PC-3 (cell line): Measurements from ENCODE around the gene SERPINF2. TPM values are rescaled to one million over a fixed set of nuclear protein-coding genes. Genes with fewer than 3 reads are reported as not detected.

ENCODE experiments used
- ATAC-seq: fragments of 200-7000 bp; cut with Tn5 transposase; 2 replicates; pipeline ENCODE4 v1.9.1; 2020; ENCODE audit warnings: mild to moderate bottlenecking, moderate library complexity
- BruUV-seq: library from RNA; stranded (reverse); fragments of 400-500 nt; replicated peaks from 2 replicates; lab custom pipeline; 2021; lab: Mats Ljungman, UMichigan
- CTCF ChIA-PET: fragments of 300-600 bp; sonication (Branson Sonifier 250); formaldehyde crosslinking; loops from one replicate; lab custom pipeline; 2022; ENCODE audit warnings: antibody characterized with exemption; lab: Charles Lee
- POLR2A ChIA-PET: fragments of 300-600 bp; sonication (Branson Sonifier 250); formaldehyde crosslinking; loops from one replicate; lab custom pipeline; 2022; ENCODE audit warnings: antibody characterized with exemption; ENCODE audit not compliant: unreplicated experiment; lab: Charles Lee
- DNase-seq: peaks from one replicate; pipeline ENCODE4 v3.0.0-alpha.2; 2015
- H2AFZ ChIP-seq: fragments of 300-600 bp; sonication (generic); 2 replicates; pipeline ENCODE4 v1.6.0; 2016; ENCODE audit warnings: antibody characterized with exemption, low read length
- H3F3A ChIP-seq: fragments of 300-600 bp; sonication (generic); one replicate; pipeline ENCODE4 v1.6.0; 2017; ENCODE audit warnings: antibody characterized with exemption, low read length, control low read depth, mild to moderate bottlenecking; ENCODE audit not compliant: unreplicated experiment
- H3K27ac ChIP-seq: fragments of 300-600 bp; sonication (generic); 2 replicates; pipeline ENCODE4 v1.5.1; 2016; ENCODE audit warnings: mild to moderate bottlenecking, low read length
- H3K27me3 ChIP-seq: fragments of 300-600 bp; sonication (generic); 2 replicates; pipeline ENCODE4 v1.6.1; 2016; ENCODE audit warnings: low read length, mixed read lengths
- H3K36me3 ChIP-seq: fragments of 300-600 bp; sonication (generic); 2 replicates; pipeline ENCODE4 v1.6.1; 2016; ENCODE audit warnings: low read depth, mixed run types, low read length, mixed read lengths
- H3K4me1 ChIP-seq: fragments of 300-600 bp; sonication (generic); 2 replicates; pipeline ENCODE4 v1.5.1; 2016; ENCODE audit warnings: low read length; ENCODE audit not compliant: insufficient read depth
- H3K4me2 ChIP-seq: fragments of 300-600 bp; sonication (generic); 2 replicates; pipeline ENCODE4 v1.6.0; 2016; ENCODE audit warnings: low read length
- H3K4me3 ChIP-seq: fragments of 300-600 bp; sonication (generic); 2 replicates; pipeline ENCODE4 v1.5.1; 2016; ENCODE audit warnings: mild to moderate bottlenecking, low read length, mixed read lengths
- H3K79me2 ChIP-seq: fragments of 300-600 bp; sonication (generic); 2 replicates; pipeline ENCODE4 v1.6.1; 2017; ENCODE audit warnings: low read length, mixed read lengths
- H3K9ac ChIP-seq: fragments of 300-600 bp; sonication (generic); 2 replicates; pipeline ENCODE4 v1.6.0; 2016; ENCODE audit warnings: mild to moderate bottlenecking, low read length
- H3K9me2 ChIP-seq: fragments of 300-600 bp; sonication (generic); replicated peaks from 2 replicates; pipeline ENCODE4 v1.6.1; 2016; ENCODE audit warnings: mixed run types, low read length, mixed read lengths
- H3K9me3 ChIP-seq: fragments of 300-600 bp; sonication (generic); 2 replicates; pipeline ENCODE4 v1.6.1; 2016; ENCODE audit warnings: low read length, mixed read lengths
- H4K20me1 ChIP-seq: fragments of 300-600 bp; sonication (generic); 2 replicates; pipeline ENCODE4 v1.6.1; 2016; ENCODE audit warnings: low read length, mixed read lengths
- CTCF ChIP-seq: fragments of 300-600 bp; sonication (generic); conservative IDR thresholded peaks from 2 replicates; pipeline ENCODE4 v1.5.1; 2017; ENCODE audit warnings: antibody characterized with exemption, low read depth, mild to moderate bottlenecking, low read length
- EZH2 ChIP-seq: fragments of 300-600 bp; sonication (generic); IDR thresholded peaks from one replicate; pipeline ENCODE4 v1.6.1; 2017; ENCODE audit warnings: antibody characterized with exemption, mild to moderate bottlenecking, low read length; ENCODE audit not compliant: unreplicated experiment
- EZH2phosphoT487 ChIP-seq: fragments of 300-600 bp; sonication (generic); IDR thresholded peaks from 2 replicates; pipeline ENCODE4 v1.6.1; 2018; ENCODE audit warnings: mild to moderate bottlenecking, antibody characterized with exemption, low read length, borderline replicate concordance
- intact Hi-C: fragments of 100-400 bp; cut with micrococcal nuclease; formaldehyde crosslinking; loops from 2 replicates; pipeline ENCODE4 v1.9.0; 2023
- total RNA-seq: library from RNA; depleted of rRNA; stranded (reverse); fragments of >200 nt; gene quantifications from 2 replicates; pipeline ENCODE4 v1.2.3, GENCODE V29; 2014

The SERPINF2 gene
- total RNA-seq, 1 experiment from 2014 or later = 2.5 TPM

GRCh38 chr17:1713160-1713877, 29.4 kb upstream of the SERPINF2 start:
- TSS peak; percentile 25 for BruUV-seq

GRCh38 chr17:1713878-1714426, 28.7 kb upstream of the SERPINF2 start:
- POLR2A ChIA-PET = no interaction called here
- no peaks in the 10 kb centered on the region for H3K9me3 ChIP-seq
- BruUV-seq = no TSS peak
- H3K9me2 ChIP-seq = no peaks in the 10 kb centered on the region
- peak overlapping the region; percentile 100 for H3K4me2 ChIP-seq
- peak overlapping the region; percentile 92 for H3K9ac ChIP-seq
- H3F3A ChIP-seq = peaks cover 13% of the 10 kb centered on the region
- H3K27ac ChIP-seq = peak overlapping the region; percentile 96
- no peak overlapping the region for H2AFZ ChIP-seq
- H3K4me1 ChIP-seq = peaks cover 39% of the 10 kb centered on the region
- H3K79me2 ChIP-seq = peaks cover 46% of the 10 kb centered on the region
- H3K4me3 ChIP-seq = peak overlapping the region; percentile 81
- H3K36me3 ChIP-seq = peaks cover 21% of the 10 kb centered on the region
- CTCF ChIA-PET = no interaction called here
- peak; percentile 56 for DNase-seq
- peak; percentile 56 for TF ChIP-seq CTCF
- no peak for TF ChIP-seq EZH2phosphoT487
- no peak for TF ChIP-seq EZH2
- intact Hi-C loops = no loop called here
- H4K20me1 ChIP-seq = peaks cover 35% of the 10 kb centered on the region
- no peak for ATAC-seq
- H3K27me3 ChIP-seq = no peaks in the 10 kb centered on the region

More at GRCh38 chr17:1713160-1713877, 29.4 kb upstream of the SERPINF2 start:
- peaks cover 39% of the 10 kb centered on the region for H3K4me1 ChIP-seq
- H3K79me2 ChIP-seq = peaks cover 46% of the 10 kb centered on the region
- no peak overlapping the region for H3K9ac ChIP-seq
- peaks cover 13% of the 10 kb centered on the region for H3F3A ChIP-seq
- CTCF ChIA-PET = no interaction called here
- POLR2A ChIA-PET = interaction anchor here (0.6 kb wide), 1 partner anchor 21 kb away, joined by 4 read pairs; no protein-coding TSS in a partner anchor
- peaks cover 21% of the 10 kb centered on the region for H3K36me3 ChIP-seq
- H3K27me3 ChIP-seq = no peaks in the 10 kb centered on the region
- H3K9me2 ChIP-seq = no peaks in the 10 kb centered on the region
- H4K20me1 ChIP-seq = peaks cover 35% of the 10 kb centered on the region
- H3K27ac ChIP-seq = no peak overlapping the region
- DNase-seq (no peak), ATAC-seq (no peak)
- no peak overlapping the region for H2AFZ ChIP-seq
- peak overlapping the region; percentile 100 for H3K4me2 ChIP-seq
- H3K9me3 ChIP-seq = no peaks in the 10 kb centered on the region
- intact Hi-C loops = no loop called here
- H3K4me3 ChIP-seq = peak overlapping the region; percentile 81
- TF ChIP-seq CTCF = no peak
- TF ChIP-seq EZH2phosphoT487 = no peak
- TF ChIP-seq EZH2 = no peak

GRCh38 chr17:1714427-1714979, 28.2 kb upstream of the SERPINF2 start:
- H4K20me1 ChIP-seq = peaks cover 35% of the 10 kb centered on the region
- peak; percentile 19 for ATAC-seq
- CTCF ChIA-PET = no interaction called here

More at GRCh38 chr17:1714427-1714979, 28.2 kb upstream of the SERPINF2 start:
- peaks cover 39% of the 10 kb centered on the region for H3K4me1 ChIP-seq
- H3K79me2 ChIP-seq = peaks cover 46% of the 10 kb centered on the region
- BruUV-seq = no TSS peak
- intact Hi-C loops = no loop called here
- H3K27me3 ChIP-seq = no peaks in the 10 kb centered on the region
- peaks cover 13% of the 10 kb centered on the region for H3F3A ChIP-seq
- no peak overlapping the region for H2AFZ ChIP-seq
- peak overlapping the region; percentile 96 for H3K27ac ChIP-seq
- no peak for TF ChIP-seq CTCF
- no peak for TF ChIP-seq EZH2phosphoT487
- no peak for TF ChIP-seq EZH2
- POLR2A ChIA-PET = no interaction called here
- H3K9ac ChIP-seq = peak overlapping the region; percentile 92
- H3K9me2 ChIP-seq = no peaks in the 10 kb centered on the region
- H3K4me3 ChIP-seq = peak overlapping the region; percentile 81
- H3K36me3 ChIP-seq = peaks cover 21% of the 10 kb centered on the region
- no peaks in the 10 kb centered on the region for H3K9me3 ChIP-seq
- peak; percentile 93 for DNase-seq
- peak overlapping the region; percentile 100 for H3K4me2 ChIP-seq
